Uterus (tissue), 4 donors: ENCODE data around the gene KCTD3. TPM values are rescaled to one million over a fixed set of nuclear protein-coding genes. Genes with fewer than 3 reads are reported as not detected.

Source experiments
- DNase-seq, 2 donors: peaks; one replicate each; pipeline ENCODE4 v3.0.0-alpha.2; 2019 to 2020
- H3K27ac ChIP-seq, 2 donors: fragments of 200-600 bp; sonication (generic); 1 replicate in 1 of 2; 2 replicates in 1 of 2; pipeline ENCODE4 v1.5.1; 2016 to 2018
- H3K27me3 ChIP-seq, 2 donors: fragments of 200-600 bp; sonication (generic); one replicate each; pipeline ENCODE4 v1.5.1; 2018 to 2019; ENCODE audit warnings: control low read depth in 1 of 2
- H3K36me3 ChIP-seq, 2 donors: fragments of 200-600 bp; sonication (generic); one replicate each; pipeline ENCODE4 v1.5.1; 2019; ENCODE audit warnings: control low read depth in 1 of 2
- H3K4me1 ChIP-seq, 2 donors: fragments of 200-600 bp; sonication (generic); one replicate each; pipeline ENCODE4 v1.5.1; 2018 to 2019; ENCODE audit warnings: control low read depth in 1 of 2
- H3K4me3 ChIP-seq, 2 donors: fragments of 200-600 bp; sonication (generic); 1 replicate in 1 of 2; 2 replicates in 1 of 2; pipeline ENCODE4 v1.5.1; 2018 to 2019; ENCODE audit warnings: mild to moderate bottlenecking in 1 of 2
- H3K9me3 ChIP-seq, 2 donors: fragments of 200-600 bp; sonication (generic); one replicate each; pipeline ENCODE4 v1.5.1; 2019; ENCODE audit warnings: control low read depth in 1 of 2
- CTCF ChIP-seq, 4 experiments: fragments of 200-600 bp in 2 of 4; fragments of 450-650 bp in 2 of 4; sonication (generic) in 2 of 4; IDR thresholded peaks; one replicate each; pipeline ENCODE4 v1.5.1; 2016 to 2019; ENCODE audit warnings: antibody characterized with exemption in 4 of 4, mild to moderate bottlenecking in 2 of 4, moderate library complexity in 1 of 4
- POLR2A ChIP-seq, 2 donors: fragments of 450-650 bp; IDR thresholded peaks; one replicate each; pipeline ENCODE4 v1.6.1; 2016; ENCODE audit warnings: antibody characterized with exemption in 2 of 2, mild to moderate bottlenecking in 1 of 2, moderate library complexity in 1 of 2
- intact Hi-C: fragments of 100-400 bp; cut with DNase I; formaldehyde crosslinking; loops from one replicate; pipeline ENCODE4 v1.15.1; 2023; ENCODE audit warnings: low total_unique reads
- total RNA-seq, 4 donors: library from RNA; depleted of rRNA in 3 of 4; stranded (reverse); fragments of >200 nt in 3 of 4; gene quantifications; one replicate each; pipeline versions ENCODE4 v1.1.0 to v1.2.4, GENCODE V29; 2014 to 2023
- donor health status: DM: yes; HTN: yes; CAD: no.

Gene KCTD3
- total RNA-seq, 4 donors from 2014 or later, result 43.2 to 92.4 (median 53.7) TPM

- TF ChIP-seq POLR2A (IDR thresholded peaks at IDR 0.05) (no peak), CTCF (IDR thresholded peaks at IDR 0.05) (no peak)
- H3K27ac ChIP-seq, result peak overlapping the region; percentile 94 to 96
- peak; percentile 28 to 45 for DNase-seq
- intact Hi-C loops, result no loop called here
- H3K4me1 ChIP-seq, result no peaks in the 10 kb centered on the region
- H3K27me3 ChIP-seq, result no peaks in the 10 kb centered on the region
- peak overlapping the region; percentile 66 to 91 for H3K4me3 ChIP-seq
- no peaks in the 10 kb centered on the region for H3K36me3 ChIP-seq
- no peaks in the 10 kb centered on the region for H3K9me3 ChIP-seq
Measured at GRCh38 chr1:215567491-215568298, 591 bp downstream of the KCTD3 start.

- intact Hi-C loops, result no loop called here
- TF ChIP-seq CTCF (IDR thresholded peaks at IDR 0.05) (no peak), POLR2A (IDR thresholded peaks at IDR 0.05) (no peak)
- Histone ChIP-seq H3K36me3 (no peaks in the 10 kb centered on the region), H3K27ac (peak overlapping the region; percentile 94 to 96), H3K4me1 (no peaks in the 10 kb centered on the region), H3K27me3 (no peaks in the 10 kb centered on the region), H3K9me3 (no peaks in the 10 kb centered on the region), H3K4me3 (peak overlapping the region; percentile 66 to 91)
- peak in 1 of 2 donors; percentile 20 for DNase-seq
Measured at GRCh38 chr1:215568299-215568692, 1.2 kb downstream of the KCTD3 start.

- no peak for DNase-seq
- TF ChIP-seq CTCF (IDR thresholded peaks at IDR 0.05), result no peak
- no peak for TF ChIP-seq POLR2A (IDR thresholded peaks at IDR 0.05)
- H3K27ac ChIP-seq, result no peak overlapping the region
- H3K27me3 ChIP-seq, result no peaks in the 10 kb centered on the region
- peaks cover 0 to 3% of the 10 kb centered on the region in 2 donors for H3K4me1 ChIP-seq
- no peaks in the 10 kb centered on the region for H3K9me3 ChIP-seq
- H3K4me3 ChIP-seq, result peak overlapping the region in 1 of 2 donors; percentile 91
- intact Hi-C loops, result no loop called here
- no peaks in the 10 kb centered on the region for H3K36me3 ChIP-seq
Measured at GRCh38 chr1:215569986-215570824, 3.1 kb downstream of the KCTD3 start.

- no peak overlapping the region for H3K4me3 ChIP-seq
- H3K27me3 ChIP-seq, result no peaks in the 10 kb centered on the region
- H3K36me3 ChIP-seq, result no peaks in the 10 kb centered on the region
- no peak for DNase-seq
- intact Hi-C loops, result no loop called here
- no peak overlapping the region for H3K27ac ChIP-seq
- no peaks in the 10 kb centered on the region for H3K4me1 ChIP-seq
- H3K9me3 ChIP-seq, result no peaks in the 10 kb centered on the region
- TF ChIP-seq POLR2A (IDR thresholded peaks at IDR 0.05), result no peak
- no peak for TF ChIP-seq CTCF (IDR thresholded peaks at IDR 0.05)
Measured at GRCh38 chr1:215581896-215582295, 14.8 kb downstream of the KCTD3 start.
